K562 (cell line): ENCODE data around the gene PLXDC1. TPM values are rescaled to one million over a fixed set of nuclear protein-coding genes. Genes with fewer than 3 reads are reported as not detected.

Experiments used
- AFF4 ChIP-seq: sonication (generic); formaldehyde crosslinking; IDR thresholded peaks from 2 replicates; pipeline ENCODE4 v1.8.0; 2023; ENCODE audit warnings: mild to moderate bottlenecking, missing genetic modification reagents
- DLX4 ChIP-seq: fragments of 250-450 bp; sonication (Bioruptor Pico); IDR thresholded peaks from 2 replicates; pipeline ENCODE4 v1.6.1; 2021; ENCODE audit warnings: mild to moderate bottlenecking
- FOXA3 ChIP-seq, 2 experiments: fragments of 450-650 bp in 1 of 2; sonication (generic) in 1 of 2; formaldehyde crosslinking; IDR thresholded peaks in 1 of 2; conservative IDR thresholded peaks in 1 of 2; 2 replicates each; pipeline versions ENCODE4 v1.4.0 to v1.8.0; 2020 to 2022; ENCODE audit warnings: mild to moderate bottlenecking in 2 of 2, missing genetic modification reagents in 1 of 2
- FOXP4 ChIP-seq: sonication (generic); formaldehyde crosslinking; IDR thresholded peaks from 2 replicates; pipeline ENCODE4 v1.8.0; 2022; ENCODE audit warnings: mild to moderate bottlenecking, missing genetic modification reagents, borderline replicate concordance
- KLF1 ChIP-seq: fragments of 450-650 bp; IDR thresholded peaks from 2 replicates; pipeline ENCODE4 v1.6.1; 2016; ENCODE audit warnings: missing genetic modification characterization, missing compliant biosample characterization
- MTA3 ChIP-seq: fragments of 450-650 bp; formaldehyde crosslinking; IDR thresholded peaks from 2 replicates; pipeline ENCODE4 v1.6.1; 2017; ENCODE audit warnings: mild to moderate bottlenecking, borderline replicate concordance
- TBL1XR1 ChIP-seq, 2 experiments: IDR thresholded peaks; 2 replicates each; pipeline ENCODE4 v1.6.1; 2012; ENCODE audit warnings: improper control_type of control experiment in 2 of 2, low read length in 2 of 2, mild to moderate bottlenecking in 1 of 2
- ZBTB1 ChIP-seq: sonication (generic); formaldehyde crosslinking; IDR thresholded peaks from 2 replicates; pipeline ENCODE4 v1.8.1; 2023; ENCODE audit warnings: missing genetic modification reagents, low read depth, mild to moderate bottlenecking, borderline replicate concordance
- ZNF699 ChIP-seq: fragments of 250-450 bp; sonication (Bioruptor Pico); IDR thresholded peaks from 2 replicates; pipeline ENCODE4 v1.8.0; 2021; ENCODE audit warnings: mild to moderate bottlenecking, moderate library complexity; ENCODE audit not compliant: insufficient replicate concordance
- polyA plus RNA-seq, 8 experiments: library from polyadenylated mRNA; depleted of rRNA in 4 of 8; stranded (reverse) in 5 of 8; unstranded in 3 of 8; fragments of >200 nt; fragmentation: Nextera tagmentation in 2 of 8; fragmentation: Illumina TruSeq in 1 of 8; extraction: Ambion mirVana in 2 of 8; extraction: Trizol in 1 of 8; gene quantifications; 2 replicates each; pipeline versions ENCODE4 v1.2.1 to v1.2.3, GENCODE V29; 2011 to 2014; ENCODE audit warnings: inconsistent platforms in 1 of 8, missing spikeins in 1 of 8
- total RNA-seq, 7 experiments: library from RNA; depleted of rRNA in 6 of 7; stranded (reverse); fragments of >200 nt in 6 of 7; fragmentation: Illumina TruSeq in 2 of 7; extraction: Trizol in 2 of 7; gene quantifications; 2 replicates each; pipeline versions ENCODE4 v1.2.1 to v1.2.3, GENCODE V29; 2011 to 2021; ENCODE audit warnings: low replicate concordance in 1 of 7
- TF ChIP-seq, protein P1 (sequence below): sonication (generic); formaldehyde crosslinking; IDR thresholded peaks from 2 replicates; pipeline ENCODE4 v1.8.1; 2022; ENCODE audit warnings: missing genetic modification reagents
- TF ChIP-seq, protein P2 (sequence below), 2 experiments: IDR thresholded peaks; 2 replicates each; pipeline ENCODE4 v1.6.1; 2011; ENCODE audit warnings: borderline replicate concordance in 1 of 2, control low read depth in 1 of 2, low read depth in 1 of 2, low read length in 1 of 2, mild to moderate bottlenecking in 1 of 2, mixed read lengths in 1 of 2, moderate library complexity in 1 of 2; ENCODE audit not compliant: insufficient read depth in 1 of 2, insufficient read length in 1 of 2, poor library complexity in 1 of 2, severe bottlenecking in 1 of 2; ENCODE audit errors: extremely low read depth in 1 of 2
- TF ChIP-seq, protein P3 (sequence below): sonication (generic); formaldehyde crosslinking; IDR thresholded peaks from 2 replicates; pipeline ENCODE4 v1.5.0; 2020; ENCODE audit warnings: missing genetic modification reagents
- TF ChIP-seq, protein P4 (sequence below): sonication (generic); formaldehyde crosslinking; IDR thresholded peaks from 2 replicates; pipeline ENCODE4 v1.8.1; 2023; ENCODE audit warnings: mild to moderate bottlenecking, missing genetic modification reagents, moderate library complexity

The PLXDC1 gene
- total and polyA plus RNA-seq, 9 of the 15 experiments (the other 6 are each of a cell fraction or from before 2014, with no cell fraction given) = not detected

- TF ChIP-seq KLF1 (tag) (0 out of 2 replicates have a peak, but pooled peaks have one; percentile 19), FOXP4 (CRISPR knock-in tag) (no peak), TBL1XR1 (IDR thresholded peaks at IDR 0.05; ENCODE audit: low read length in 2 of 2) (no peak; a peak in 1 of 4 replicates), MTA3 (no peak), ZNF699 (CRISPR knock-in tag) (no peak), ZBTB1 (no peak), DLX4 (no peak), FOXA3 (CRISPR knock-in tag; conservative IDR thresholded peaks at IDR 0.05 in 1 of 2, IDR thresholded peaks at IDR 0.05 in 1 of 2) (no peak), AFF4 (CRISPR knock-in tag) (no peak)
- TF ChIP-seq, protein P1, sequence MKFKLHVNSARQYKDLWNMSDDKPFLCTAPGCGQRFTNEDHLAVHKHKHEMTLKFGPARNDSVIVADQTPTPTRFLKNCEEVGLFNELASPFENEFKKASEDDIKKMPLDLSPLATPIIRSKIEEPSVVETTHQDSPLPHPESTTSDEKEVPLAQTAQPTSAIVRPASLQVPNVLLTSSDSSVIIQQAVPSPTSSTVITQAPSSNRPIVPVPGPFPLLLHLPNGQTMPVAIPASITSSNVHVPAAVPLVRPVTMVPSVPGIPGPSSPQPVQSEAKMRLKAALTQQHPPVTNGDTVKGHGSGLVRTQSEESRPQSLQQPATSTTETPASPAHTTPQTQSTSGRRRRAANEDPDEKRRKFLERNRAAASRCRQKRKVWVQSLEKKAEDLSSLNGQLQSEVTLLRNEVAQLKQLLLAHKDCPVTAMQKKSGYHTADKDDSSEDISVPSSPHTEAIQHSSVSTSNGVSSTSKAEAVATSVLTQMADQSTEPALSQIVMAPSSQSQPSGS (CRISPR knock-in tag) = no peak
- TF ChIP-seq, protein P2, sequence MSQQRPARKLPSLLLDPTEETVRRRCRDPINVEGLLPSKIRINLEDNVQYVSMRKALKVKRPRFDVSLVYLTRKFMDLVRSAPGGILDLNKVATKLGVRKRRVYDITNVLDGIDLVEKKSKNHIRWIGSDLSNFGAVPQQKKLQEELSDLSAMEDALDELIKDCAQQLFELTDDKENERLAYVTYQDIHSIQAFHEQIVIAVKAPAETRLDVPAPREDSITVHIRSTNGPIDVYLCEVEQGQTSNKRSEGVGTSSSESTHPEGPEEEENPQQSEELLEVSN (IDR thresholded peaks at IDR 0.05; ENCODE audit: borderline replicate concordance in 1 of 2, extremely low read depth in 1 of 2, insufficient read depth in 1 of 2, insufficient read length in 1 of 2, low read depth in 1 of 2, low read length in 1 of 2, poor library complexity in 1 of 2, severe bottlenecking in 1 of 2) = no peak
- TF ChIP-seq, protein P3, sequence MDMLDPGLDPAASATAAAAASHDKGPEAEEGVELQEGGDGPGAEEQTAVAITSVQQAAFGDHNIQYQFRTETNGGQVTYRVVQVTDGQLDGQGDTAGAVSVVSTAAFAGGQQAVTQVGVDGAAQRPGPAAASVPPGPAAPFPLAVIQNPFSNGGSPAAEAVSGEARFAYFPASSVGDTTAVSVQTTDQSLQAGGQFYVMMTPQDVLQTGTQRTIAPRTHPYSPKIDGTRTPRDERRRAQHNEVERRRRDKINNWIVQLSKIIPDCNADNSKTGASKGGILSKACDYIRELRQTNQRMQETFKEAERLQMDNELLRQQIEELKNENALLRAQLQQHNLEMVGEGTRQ (CRISPR knock-in tag) = no peak
- TF ChIP-seq, protein P4, sequence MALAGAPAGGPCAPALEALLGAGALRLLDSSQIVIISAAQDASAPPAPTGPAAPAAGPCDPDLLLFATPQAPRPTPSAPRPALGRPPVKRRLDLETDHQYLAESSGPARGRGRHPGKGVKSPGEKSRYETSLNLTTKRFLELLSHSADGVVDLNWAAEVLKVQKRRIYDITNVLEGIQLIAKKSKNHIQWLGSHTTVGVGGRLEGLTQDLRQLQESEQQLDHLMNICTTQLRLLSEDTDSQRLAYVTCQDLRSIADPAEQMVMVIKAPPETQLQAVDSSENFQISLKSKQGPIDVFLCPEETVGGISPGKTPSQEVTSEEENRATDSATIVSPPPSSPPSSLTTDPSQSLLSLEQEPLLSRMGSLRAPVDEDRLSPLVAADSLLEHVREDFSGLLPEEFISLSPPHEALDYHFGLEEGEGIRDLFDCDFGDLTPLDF = no peak
Measured at GRCh38 chr17:39014795-39015545, 136.5 kb downstream of the PLXDC1 start (continued).
